ENCODE results near the gene ENPP1.

DNA sequence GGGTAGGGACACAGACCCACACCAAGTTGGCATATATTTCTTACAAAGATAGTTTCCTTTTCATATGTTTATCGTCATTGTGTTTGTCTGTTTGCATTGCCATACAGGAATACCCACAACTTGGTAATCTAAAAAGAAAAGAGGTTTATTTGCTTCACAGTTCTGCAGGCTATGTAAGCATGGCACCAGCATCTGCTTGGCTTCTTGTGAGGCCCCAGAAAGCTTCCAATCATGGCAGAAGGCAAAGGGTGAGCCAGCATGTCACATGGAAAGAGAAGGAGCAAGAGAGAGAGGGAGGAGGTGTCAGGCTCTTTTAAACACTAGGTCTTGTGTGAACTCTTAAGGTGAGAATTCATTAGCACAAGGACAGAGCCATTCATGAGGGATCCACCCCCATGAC lies 90.9 kb downstream of the ENPP1 start:
- TF ChIP-seq POLR2AphosphoS5 (IDR thresholded peaks at IDR 0.05; ENCODE audit: borderline replicate concordance, low read depth, low read length) (no peak), EZH2 (IDR thresholded peaks at IDR 0.05) (no peak), FOXP2 (optimal IDR thresholded peaks at IDR 0.05; ENCODE audit: control extremely low read depth, extremely low read length, insufficient read depth) (no peak)
